ENCODE results near the gene MOB3A.

Gene MOB3A

GRCh38 chr19:2123682-2124387, 27.7 kb upstream of the MOB3A start:
- no peaks in the 10 kb centered on the region for H3K9me3 ChIP-seq (ENCODE audit: control insufficient read depth, low read length)
- H3K27ac ChIP-seq (ENCODE audit: insufficient read depth, low read depth, low read length, poor library complexity, severe bottlenecking): no peak overlapping the region
- no peak overlapping the region for H3K4me3 ChIP-seq (ENCODE audit: insufficient read depth, low read depth, low read length)
- H3K4me1 ChIP-seq (ENCODE audit: control insufficient read depth, insufficient read depth, low read length): no peaks in the 10 kb centered on the region
- 92% methylated on average over 25 of the region's 25 CpGs for WGBS, 2 experiments
- peaks cover 35% of the 10 kb centered on the region for H3K36me3 ChIP-seq (ENCODE audit: control insufficient read depth, insufficient read depth, low read length)
- no peaks in the 10 kb centered on the region for H3K27me3 ChIP-seq (ENCODE audit: control insufficient read depth, insufficient read depth, low read length, poor library complexity, severe bottlenecking)

- Histone ChIP-seq H3K27me3 (ENCODE audit: control insufficient read depth, insufficient read depth, low read length, poor library complexity, severe bottlenecking) (no peaks in the 10 kb centered on the region), H3K36me3 (ENCODE audit: control insufficient read depth, insufficient read depth, low read length) (peaks cover 44% of the 10 kb centered on the region), H3K27ac (ENCODE audit: insufficient read depth, low read depth, low read length, poor library complexity, severe bottlenecking) (no peak overlapping the region), H3K4me3 (ENCODE audit: insufficient read depth, low read depth, low read length) (no peak overlapping the region), H3K4me1 (ENCODE audit: control insufficient read depth, insufficient read depth, low read length) (no peaks in the 10 kb centered on the region), H3K9me3 (ENCODE audit: control insufficient read depth, low read length) (no peaks in the 10 kb centered on the region)
- 95% methylated on average over 10 of the region's 10 CpGs for WGBS, 2 experiments
Measured at GRCh38 chr19:2122982-2123381, 26.9 kb upstream of the MOB3A start.

GRCh38 chr19:2122251-2122650, 26.1 kb upstream of the MOB3A start:
- Histone ChIP-seq H3K9me3 (ENCODE audit: control insufficient read depth, low read length) (no peaks in the 10 kb centered on the region), H3K4me1 (ENCODE audit: control insufficient read depth, insufficient read depth, low read length) (no peaks in the 10 kb centered on the region), H3K27ac (ENCODE audit: insufficient read depth, low read depth, low read length, poor library complexity, severe bottlenecking) (no peak overlapping the region), H3K27me3 (ENCODE audit: control insufficient read depth, insufficient read depth, low read length, poor library complexity, severe bottlenecking) (no peaks in the 10 kb centered on the region), H3K4me3 (ENCODE audit: insufficient read depth, low read depth, low read length) (no peak overlapping the region), H3K36me3 (ENCODE audit: control insufficient read depth, insufficient read depth, low read length) (peaks cover 51% of the 10 kb centered on the region)
- WGBS, 2 experiments: 94 to 95% methylated on average over 15 of the region's 15 CpGs

GRCh38 chr19:2121416-2122051, 25.4 kb upstream of the MOB3A start:
- H3K9me3 ChIP-seq (ENCODE audit: control insufficient read depth, low read length): no peaks in the 10 kb centered on the region
- no peak overlapping the region for H3K4me3 ChIP-seq (ENCODE audit: insufficient read depth, low read depth, low read length)
- H3K27me3 ChIP-seq (ENCODE audit: control insufficient read depth, insufficient read depth, low read length, poor library complexity, severe bottlenecking): no peaks in the 10 kb centered on the region
- 95 to 96% methylated on average over 27 of the region's 27 CpGs for WGBS, 2 experiments
- H3K27ac ChIP-seq (ENCODE audit: insufficient read depth, low read depth, low read length, poor library complexity, severe bottlenecking): no peak overlapping the region
- H3K4me1 ChIP-seq (ENCODE audit: control insufficient read depth, insufficient read depth, low read length): no peaks in the 10 kb centered on the region
- H3K36me3 ChIP-seq (ENCODE audit: control insufficient read depth, insufficient read depth, low read length): peaks cover 58% of the 10 kb centered on the region

GRCh38 chr19:2120821-2121220, 24.7 kb upstream of the MOB3A start:
- Histone ChIP-seq H3K9me3 (ENCODE audit: control insufficient read depth, low read length) (no peaks in the 10 kb centered on the region), H3K27ac (ENCODE audit: insufficient read depth, low read depth, low read length, poor library complexity, severe bottlenecking) (no peak overlapping the region), H3K27me3 (ENCODE audit: control insufficient read depth, insufficient read depth, low read length, poor library complexity, severe bottlenecking) (no peaks in the 10 kb centered on the region), H3K4me3 (ENCODE audit: insufficient read depth, low read depth, low read length) (no peak overlapping the region), H3K36me3 (ENCODE audit: control insufficient read depth, insufficient read depth, low read length) (peaks cover 61% of the 10 kb centered on the region), H3K4me1 (ENCODE audit: control insufficient read depth, insufficient read depth, low read length) (no peaks in the 10 kb centered on the region)
- 97 to 98% methylated on average over 26 of the region's 26 CpGs for WGBS, 2 experiments

- Histone ChIP-seq H3K4me1 (ENCODE audit: control insufficient read depth, insufficient read depth, low read length) (no peaks in the 10 kb centered on the region), H3K36me3 (ENCODE audit: control insufficient read depth, insufficient read depth, low read length) (peaks cover 68% of the 10 kb centered on the region), H3K27me3 (ENCODE audit: control insufficient read depth, insufficient read depth, low read length, poor library complexity, severe bottlenecking) (no peaks in the 10 kb centered on the region), H3K9me3 (ENCODE audit: control insufficient read depth, low read length) (no peaks in the 10 kb centered on the region), H3K27ac (ENCODE audit: insufficient read depth, low read depth, low read length, poor library complexity, severe bottlenecking) (no peak overlapping the region), H3K4me3 (ENCODE audit: insufficient read depth, low read depth, low read length) (no peak overlapping the region)
- WGBS, 2 experiments: 96 to 97% methylated on average over 31 of the region's 31 CpGs
Measured at GRCh38 chr19:2119921-2120785, 24.0 kb upstream of the MOB3A start.

GRCh38 chr19:2118438-2118837, 22.3 kb upstream of the MOB3A start:
- WGBS, 2 experiments: 96% methylated on average over 18 of the region's 18 CpGs
- Histone ChIP-seq H3K27me3 (ENCODE audit: control insufficient read depth, insufficient read depth, low read length, poor library complexity, severe bottlenecking) (no peaks in the 10 kb centered on the region), H3K4me3 (ENCODE audit: insufficient read depth, low read depth, low read length) (no peak overlapping the region), H3K36me3 (ENCODE audit: control insufficient read depth, insufficient read depth, low read length) (peaks cover 74% of the 10 kb centered on the region), H3K9me3 (ENCODE audit: control insufficient read depth, low read length) (no peaks in the 10 kb centered on the region), H3K27ac (ENCODE audit: insufficient read depth, low read depth, low read length, poor library complexity, severe bottlenecking) (no peak overlapping the region), H3K4me1 (ENCODE audit: control insufficient read depth, insufficient read depth, low read length) (no peaks in the 10 kb centered on the region)

GRCh38 chr19:2117215-2117960, 21.3 kb upstream of the MOB3A start:
- no peak overlapping the region for H3K4me3 ChIP-seq (ENCODE audit: insufficient read depth, low read depth, low read length)
- WGBS, 2 experiments: 95 to 96% methylated on average over 27 of the region's 27 CpGs
- H3K27me3 ChIP-seq (ENCODE audit: control insufficient read depth, insufficient read depth, low read length, poor library complexity, severe bottlenecking): no peaks in the 10 kb centered on the region
- H3K4me1 ChIP-seq (ENCODE audit: control insufficient read depth, insufficient read depth, low read length): no peaks in the 10 kb centered on the region
- no peak overlapping the region for H3K27ac ChIP-seq (ENCODE audit: insufficient read depth, low read depth, low read length, poor library complexity, severe bottlenecking)
- no peaks in the 10 kb centered on the region for H3K9me3 ChIP-seq (ENCODE audit: control insufficient read depth, low read length)
- H3K36me3 ChIP-seq (ENCODE audit: control insufficient read depth, insufficient read depth, low read length): peaks cover 63% of the 10 kb centered on the region

- WGBS, 2 experiments: 97% methylated on average over 25 of the region's 25 CpGs
- Histone ChIP-seq H3K4me1 (ENCODE audit: control insufficient read depth, insufficient read depth, low read length) (no peaks in the 10 kb centered on the region), H3K27me3 (ENCODE audit: control insufficient read depth, insufficient read depth, low read length, poor library complexity, severe bottlenecking) (no peaks in the 10 kb centered on the region), H3K36me3 (ENCODE audit: control insufficient read depth, insufficient read depth, low read length) (peaks cover 61% of the 10 kb centered on the region), H3K27ac (ENCODE audit: insufficient read depth, low read depth, low read length, poor library complexity, severe bottlenecking) (no peak overlapping the region), H3K4me3 (ENCODE audit: insufficient read depth, low read depth, low read length) (no peak overlapping the region), H3K9me3 (ENCODE audit: control insufficient read depth, low read length) (no peaks in the 10 kb centered on the region)
Measured at GRCh38 chr19:2116507-2116906, 20.4 kb upstream of the MOB3A start.

Data from ectodermal cell (in vitro differentiated cells).